Spinal cord (tissue), 10 donors: ENCODE results near the gene BIRC5. TPM values are rescaled to one million over a fixed set of nuclear protein-coding genes. Genes with fewer than 3 reads are reported as not detected.

Source experiments
- DNase-seq, 6 donors: peaks; one replicate each; pipeline versions ENCODE4 v3.0.0 to v3.0.0-alpha.2; 2013 to 2015; ENCODE audit warnings: low spot score in 6 of 6, low read depth in 4 of 6
- H3K27ac ChIP-seq: one replicate; pipeline ENCODE4 v1.5.1; 2013; ENCODE audit warnings: low read depth, low read length, control low read depth
- H3K27me3 ChIP-seq: one replicate; pipeline ENCODE4 v1.6.1; 2013; ENCODE audit warnings: low read length; ENCODE audit not compliant: control insufficient read depth, insufficient read depth
- H3K36me3 ChIP-seq: one replicate; pipeline ENCODE4 v1.6.1; 2013; ENCODE audit warnings: low read length; ENCODE audit not compliant: control insufficient read depth, insufficient read depth
- H3K4me1 ChIP-seq: one replicate; pipeline ENCODE4 v1.6.1; 2013; ENCODE audit warnings: low read length; ENCODE audit not compliant: control insufficient read depth, insufficient read depth
- H3K4me3 ChIP-seq: one replicate; pipeline ENCODE4 v1.5.1; 2013; ENCODE audit warnings: low read depth, low read length, control low read depth
- H3K9me3 ChIP-seq: one replicate; pipeline ENCODE4 v1.6.1; 2013; ENCODE audit warnings: low read length; ENCODE audit not compliant: control insufficient read depth, insufficient read depth
- WGBS: methylation state at CpG from one replicate; pipeline ENCODE4 v1.1.5; 2013; ENCODE audit warnings: missing lambda C conversion rate; ENCODE audit not compliant: insufficient coverage; 5-methylcytosine and 5-hydroxymethylcytosine counted together
- polyA plus RNA-seq, 2 donors: library from polyadenylated mRNA; unstranded; fragments of 120-200 nt; gene quantifications; one replicate each; pipeline ENCODE4 v1.2.1, GENCODE V29; 2013; ENCODE audit not compliant: insufficient read length in 2 of 2
- total RNA-seq, 2 donors: library from RNA; depleted of rRNA in 1 of 2; stranded (reverse); fragments of 120-200 nt in 1 of 2; fragments of >200 nt in 1 of 2; gene quantifications; one replicate each; pipeline versions ENCODE4 v1.2.3 to v1.2.4, GENCODE V29; 2013 to 2014
- donor health status: healthy.

Gene BIRC5
- total and polyA plus RNA-seq, 4 donors = 13.2 to 23.0 (median 18.7) TPM

GRCh38 chr17:78263063-78263735 is 49.1 kb downstream of the BIRC5 start:
- H3K9me3 ChIP-seq = no peaks in the 10 kb centered on the region
- peaks cover 23% of the 10 kb centered on the region for H3K4me1 ChIP-seq
- WGBS = 51% methylated on average over 22 of the region's 23 CpGs
- no peak overlapping the region for H3K27ac ChIP-seq
- H3K36me3 ChIP-seq = no peaks in the 10 kb centered on the region
- no peak for DNase-seq
- peaks cover under 1% of the 10 kb centered on the region for H3K27me3 ChIP-seq
- no peak overlapping the region for H3K4me3 ChIP-seq

GRCh38 chr17:78263736-78264340 is 49.8 kb downstream of the BIRC5 start:
- 76% methylated on average over 9 of the region's 9 CpGs for WGBS
- H3K4me1 ChIP-seq = peaks cover 25% of the 10 kb centered on the region
- H3K9me3 ChIP-seq = no peaks in the 10 kb centered on the region
- no peaks in the 10 kb centered on the region for H3K36me3 ChIP-seq
- peaks cover 4% of the 10 kb centered on the region for H3K27me3 ChIP-seq
- no peak overlapping the region for H3K27ac ChIP-seq
- H3K4me3 ChIP-seq = no peak overlapping the region
- DNase-seq = no peak

GRCh38 chr17:78264590-78264989 is 50.5 kb downstream of the BIRC5 start:
- H3K36me3 ChIP-seq = no peaks in the 10 kb centered on the region
- no peak overlapping the region for H3K27ac ChIP-seq
- H3K27me3 ChIP-seq = peaks cover 11% of the 10 kb centered on the region
- no peaks in the 10 kb centered on the region for H3K9me3 ChIP-seq
- H3K4me3 ChIP-seq = no peak overlapping the region
- no peak for DNase-seq
- 43% methylated on average over 1 of the region's 5 CpGs for WGBS
- H3K4me1 ChIP-seq = peaks cover 28% of the 10 kb centered on the region

- Histone ChIP-seq H3K27me3 (peaks cover 15% of the 10 kb centered on the region), H3K27ac (no peak overlapping the region), H3K9me3 (no peaks in the 10 kb centered on the region), H3K36me3 (no peaks in the 10 kb centered on the region), H3K4me3 (no peak overlapping the region), H3K4me1 (peaks cover 34% of the 10 kb centered on the region)
- WGBS = 77% methylated on average over 10 of the region's 10 CpGs
- no peak for DNase-seq
These were observed 51.1 kb downstream of the BIRC5 start for GRCh38 chr17:78265121-78265520.

- Histone ChIP-seq H3K27ac (no peak overlapping the region), H3K4me3 (no peak overlapping the region), H3K9me3 (no peaks in the 10 kb centered on the region), H3K36me3 (no peaks in the 10 kb centered on the region), H3K4me1 (peaks cover 40% of the 10 kb centered on the region), H3K27me3 (peaks cover 18% of the 10 kb centered on the region)
- DNase-seq = no peak
- 76% methylated on average over 6 of the region's 6 CpGs for WGBS
These were observed 52.2 kb downstream of the BIRC5 start for GRCh38 chr17:78266231-78266631.

GRCh38 chr17:78266771-78267170 is 52.7 kb downstream of the BIRC5 start:
- WGBS = 70% methylated on average over 7 of the region's 9 CpGs
- H3K27ac ChIP-seq = no peak overlapping the region
- no peaks in the 10 kb centered on the region for H3K36me3 ChIP-seq
- H3K9me3 ChIP-seq = no peaks in the 10 kb centered on the region
- DNase-seq = no peak
- H3K4me3 ChIP-seq = no peak overlapping the region
- H3K4me1 ChIP-seq = peaks cover 40% of the 10 kb centered on the region
- H3K27me3 ChIP-seq = peaks cover 18% of the 10 kb centered on the region

- WGBS = 70% methylated on average over 19 of the region's 26 CpGs
- H3K4me3 ChIP-seq = no peak overlapping the region
These were observed 53.4 kb downstream of the BIRC5 start for GRCh38 chr17:78267253-78268073.

GRCh38 chr17:78268191-78268874 is 54.3 kb downstream of the BIRC5 start:
- 38% methylated on average over 21 of the region's 24 CpGs for WGBS
- no peak for DNase-seq
- peaks cover 35% of the 10 kb centered on the region for H3K4me1 ChIP-seq
- peaks cover 20% of the 10 kb centered on the region for H3K27me3 ChIP-seq
- H3K36me3 ChIP-seq = no peaks in the 10 kb centered on the region
- no peak overlapping the region for H3K27ac ChIP-seq
- no peaks in the 10 kb centered on the region for H3K9me3 ChIP-seq
- no peak overlapping the region for H3K4me3 ChIP-seq

More at GRCh38 chr17:78267253-78268073, 53.4 kb downstream of the BIRC5 start:
- no peak for DNase-seq
- Histone ChIP-seq H3K36me3 (no peaks in the 10 kb centered on the region), H3K27ac (no peak overlapping the region), H3K9me3 (no peaks in the 10 kb centered on the region), H3K4me1 (peaks cover 40% of the 10 kb centered on the region), H3K27me3 (peaks cover 18% of the 10 kb centered on the region)
